DND-41 (cell line): ENCODE measurements around the gene UBE2D2.
"Not testable (repeated sequence)": the region's sequence is repeated elsewhere in the genome, so short reads cannot be mapped to it uniquely, and the experiment has no call there.

Experiments
- ATAC-seq: fragments of 200-7000 bp; cut with Tn5 transposase; 3 replicates; pipeline ENCODE4 v1.9.1; 2021; ENCODE audit warnings: low read depth; ENCODE audit not compliant: insufficient read depth
- DNase-seq: peaks from one replicate; pipeline ENCODE4 v3.0.0-alpha.2; 2020
- H2AFZ ChIP-seq: 2 replicates; pipeline ENCODE4 v1.6.0; 2012; ENCODE audit warnings: low read depth, low read length
- H3K27ac ChIP-seq: 2 replicates; pipeline ENCODE4 v1.5.1; 2012; ENCODE audit warnings: low read length, inconsistent platforms
- H3K27me3 ChIP-seq: fragments of 200-600 bp; sonication (generic); 2 replicates; pipeline ENCODE4 v1.6.0; 2012; ENCODE audit warnings: low read length, mild to moderate bottlenecking, inconsistent platforms; ENCODE audit not compliant: insufficient read depth, poor library complexity
- H3K36me3 ChIP-seq: 2 replicates; pipeline ENCODE4 v1.5.1; 2012; ENCODE audit warnings: low read length, inconsistent platforms; ENCODE audit not compliant: insufficient read depth
- H3K4me1 ChIP-seq: 2 replicates; pipeline ENCODE4 v1.5.1; 2012; ENCODE audit warnings: mild to moderate bottlenecking, low read length; ENCODE audit not compliant: insufficient read depth
- H3K4me2 ChIP-seq: 2 replicates; pipeline ENCODE4 v1.6.0; 2012; ENCODE audit warnings: mild to moderate bottlenecking, moderate library complexity, low read length, inconsistent platforms; ENCODE audit not compliant: insufficient read depth
- H3K4me3 ChIP-seq, 2 experiments: fragments of 200-600 bp in 1 of 2; shearing (Covaris generic) in 1 of 2; 2 replicates each; pipeline ENCODE4 v1.5.1; 2012 to 2016; ENCODE audit warnings: inconsistent platforms in 2 of 2, low read length in 2 of 2, mild to moderate bottlenecking in 2 of 2, low read depth in 1 of 2, moderate library complexity in 1 of 2
- H3K79me2 ChIP-seq: 2 replicates; pipeline ENCODE4 v1.6.0; 2012; ENCODE audit warnings: low read length, inconsistent platforms; ENCODE audit not compliant: insufficient read depth
- H3K9ac ChIP-seq: 2 replicates; pipeline ENCODE4 v1.6.0; 2012; ENCODE audit warnings: low read depth, mild to moderate bottlenecking, inconsistent platforms, low read length, moderate library complexity
- H3K9me3 ChIP-seq: 2 replicates; pipeline ENCODE4 v1.5.1; 2012; ENCODE audit warnings: low read length, moderate library complexity, mild to moderate bottlenecking, inconsistent platforms; ENCODE audit not compliant: insufficient read depth, severe bottlenecking
- H4K20me1 ChIP-seq: 2 replicates; pipeline ENCODE4 v1.6.0; 2012; ENCODE audit warnings: low read length; ENCODE audit not compliant: insufficient read depth
- EZH2 ChIP-seq: IDR thresholded peaks from 3 replicates; pipeline ENCODE4 v1.6.1; 2012; ENCODE audit warnings: borderline replicate concordance, low read depth, mild to moderate bottlenecking, moderate library complexity, low read length, inconsistent platforms; ENCODE audit not compliant: severe bottlenecking
- TF ChIP-seq, protein P1 (sequence below): IDR thresholded peaks from 2 replicates; pipeline ENCODE4 v1.5.1; 2012; ENCODE audit warnings: borderline replicate concordance, low read length, moderate library complexity, mild to moderate bottlenecking; ENCODE audit not compliant: poor library complexity, severe bottlenecking; ENCODE audit errors: extremely low read depth

Gene UBE2D2

DNA sequence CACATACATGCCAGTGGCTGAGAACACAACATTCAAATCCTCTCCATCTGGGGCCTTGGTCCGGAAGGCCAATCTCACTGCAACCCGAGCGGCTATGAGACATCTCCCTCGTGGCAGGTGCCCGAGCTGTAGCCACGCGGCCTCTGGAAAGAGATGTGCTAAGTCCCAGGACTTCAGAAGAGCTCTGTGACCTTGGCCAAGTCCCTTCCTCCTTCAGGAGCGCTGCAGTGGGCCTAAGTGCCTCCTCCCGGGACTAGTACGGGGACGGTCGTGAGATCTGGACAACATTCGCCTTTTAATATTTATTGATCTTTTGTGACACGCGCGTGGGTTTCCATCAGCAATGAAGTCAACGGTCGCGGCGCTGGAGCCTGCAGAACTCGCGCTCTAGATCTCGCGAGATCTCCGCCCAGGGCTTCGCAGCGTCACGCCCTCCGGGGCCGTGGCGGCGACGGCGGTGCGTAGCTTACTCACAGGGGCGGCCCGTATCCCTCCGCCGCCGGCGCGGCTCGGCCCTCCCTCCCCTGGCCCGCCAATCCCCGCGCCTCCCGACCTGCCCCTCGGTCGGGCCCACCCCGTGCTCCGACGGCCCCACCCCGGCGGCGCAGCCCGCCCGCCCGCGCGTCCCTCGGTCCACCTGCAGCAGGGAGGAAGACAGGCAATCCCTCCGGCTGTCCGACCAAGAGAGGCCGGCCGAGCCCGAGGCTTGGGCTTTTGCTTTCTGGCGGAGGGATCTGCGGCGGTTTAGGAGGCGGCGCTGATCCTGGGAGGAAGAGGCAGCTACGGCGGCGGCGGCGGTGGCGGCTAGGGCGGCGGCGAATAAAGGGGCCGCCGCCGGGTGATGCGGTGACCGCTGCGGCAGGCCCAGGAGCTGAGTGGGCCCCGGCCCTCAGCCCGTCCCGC is at the start of gene UBE2D2:
UBE2D2 (plus strand) TSS at position 588 of the 903 bp plus-strand sequence. CDS start 453 bp downstream, outside the sequence.
- TF ChIP-seq, protein P1, sequence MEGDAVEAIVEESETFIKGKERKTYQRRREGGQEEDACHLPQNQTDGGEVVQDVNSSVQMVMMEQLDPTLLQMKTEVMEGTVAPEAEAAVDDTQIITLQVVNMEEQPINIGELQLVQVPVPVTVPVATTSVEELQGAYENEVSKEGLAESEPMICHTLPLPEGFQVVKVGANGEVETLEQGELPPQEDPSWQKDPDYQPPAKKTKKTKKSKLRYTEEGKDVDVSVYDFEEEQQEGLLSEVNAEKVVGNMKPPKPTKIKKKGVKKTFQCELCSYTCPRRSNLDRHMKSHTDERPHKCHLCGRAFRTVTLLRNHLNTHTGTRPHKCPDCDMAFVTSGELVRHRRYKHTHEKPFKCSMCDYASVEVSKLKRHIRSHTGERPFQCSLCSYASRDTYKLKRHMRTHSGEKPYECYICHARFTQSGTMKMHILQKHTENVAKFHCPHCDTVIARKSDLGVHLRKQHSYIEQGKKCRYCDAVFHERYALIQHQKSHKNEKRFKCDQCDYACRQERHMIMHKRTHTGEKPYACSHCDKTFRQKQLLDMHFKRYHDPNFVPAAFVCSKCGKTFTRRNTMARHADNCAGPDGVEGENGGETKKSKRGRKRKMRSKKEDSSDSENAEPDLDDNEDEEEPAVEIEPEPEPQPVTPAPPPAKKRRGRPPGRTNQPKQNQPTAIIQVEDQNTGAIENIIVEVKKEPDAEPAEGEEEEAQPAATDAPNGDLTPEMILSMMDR, result no peak
- no peak for TF ChIP-seq EZH2
- peaks cover 53% of the 10 kb centered on the region for H3K79me2 ChIP-seq
- peaks cover 46% of the 10 kb centered on the region for H3K4me1 ChIP-seq
- peak within 1 kb of the TSS; percentile 80 for H3K9ac ChIP-seq
- peak within 1 kb of the TSS; percentile 98 for H3K27ac ChIP-seq
- peak; percentile 84 for ATAC-seq
- peak within 1 kb of the TSS; percentile 86 for H3K4me2 ChIP-seq
- peak; percentile 97 for DNase-seq
- peak within 1 kb of the TSS; percentile 53 to 75 for H3K4me3 ChIP-seq
- H3K36me3 ChIP-seq, result peaks cover 14% of the 10 kb centered on the region
- H3K27me3 ChIP-seq, result no peaks in the 10 kb centered on the region
- peak within 1 kb of the TSS; percentile 97 for H2AFZ ChIP-seq
- no peaks in the 10 kb centered on the region for H3K9me3 ChIP-seq
- H4K20me1 ChIP-seq, result peaks cover 34% of the 10 kb centered on the region

DNA sequence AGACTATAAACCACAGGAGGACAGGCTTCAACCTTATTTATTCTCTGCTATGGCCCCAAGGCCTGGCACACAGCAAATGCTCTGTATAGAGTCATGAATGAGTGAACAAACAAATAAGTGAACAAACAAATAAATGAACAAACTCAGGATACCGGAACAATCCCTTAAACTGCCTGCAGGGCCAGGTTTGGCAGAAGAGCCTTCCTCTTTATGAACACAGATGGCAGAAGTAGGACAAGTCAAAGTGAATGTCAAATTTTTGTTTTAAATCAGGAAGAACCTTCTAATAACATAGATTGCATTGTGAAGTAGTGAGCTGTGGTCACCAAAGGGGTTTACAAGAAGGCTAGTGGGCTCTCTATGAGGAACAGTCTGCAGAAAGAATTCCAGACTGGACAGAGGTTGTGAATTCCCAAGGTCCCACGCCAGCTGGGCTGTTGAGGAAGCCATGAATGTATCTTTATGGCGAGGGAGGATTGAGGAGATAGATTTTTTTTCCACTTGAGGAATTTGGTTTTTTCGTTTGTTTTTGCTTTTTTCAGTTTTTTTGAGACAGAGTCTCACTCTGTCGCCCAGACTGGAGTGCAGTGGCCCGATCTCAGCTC is 48.3 kb upstream of the UBE2D2 start:
- no peak for TF ChIP-seq EZH2
- TF ChIP-seq, protein P1, result peak; percentile 27
- Histone ChIP-seq H3K27ac (peak overlapping the region; percentile 84), H4K20me1 (peaks cover 6% of the 10 kb centered on the region), H3K9me3 (no peaks in the 10 kb centered on the region), H3K79me2 (no peaks in the 10 kb centered on the region), H3K9ac (0 out of 2 replicates have a peak overlapping the region, but pooled peaks have one; percentile 4), H2AFZ (no peak overlapping the region), H3K4me2 (peak overlapping the region; percentile 59), H3K27me3 (no peaks in the 10 kb centered on the region), H3K36me3 (no peaks in the 10 kb centered on the region), H3K4me1 (peaks cover 35% of the 10 kb centered on the region), H3K4me3 (no peak overlapping the region)
- DNase-seq (no peak), ATAC-seq (no peak)

DNA sequence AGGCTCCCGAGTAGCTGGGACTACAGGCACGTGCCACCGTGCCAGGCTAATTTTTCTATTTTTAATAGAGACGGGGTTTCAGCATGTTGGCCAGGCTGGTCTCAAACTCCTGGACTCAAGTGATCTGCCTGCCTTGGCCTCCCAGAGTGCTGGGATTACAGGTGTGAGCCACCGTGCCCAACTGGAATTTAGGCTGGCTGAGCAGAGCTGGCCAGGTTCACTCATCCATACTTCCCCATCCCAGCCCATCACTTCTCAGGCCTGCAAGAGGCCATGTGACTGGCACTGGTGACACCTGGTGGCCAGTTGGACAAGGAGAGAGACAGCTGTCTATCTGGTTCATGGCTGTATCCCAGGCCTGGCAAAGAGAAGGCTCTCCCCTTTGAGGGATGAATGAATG is 47.7 kb upstream of the UBE2D2 start:
- DNase-seq, result peak; percentile 78
- TF ChIP-seq, protein P1, result peak; percentile 84
- H3K9me3 ChIP-seq, H3K4me2 ChIP-seq, H2AFZ ChIP-seq, H3K36me3 ChIP-seq, H3K27me3 ChIP-seq, H3K9ac ChIP-seq, H4K20me1 ChIP-seq, H3K27ac ChIP-seq, H3K4me3 ChIP-seq, H3K79me2 ChIP-seq: not testable (repeated sequence)
- H3K4me1 ChIP-seq, result peaks cover 40% of the 10 kb centered on the region
- ATAC-seq, result peak; percentile 57
